NOMO-1 treated with dmso at 0.1 percent for 144 hours (cell line): Measurements from ENCODE around the gene NEK8.

Experiments
- DNase-seq: peaks from one replicate; lab custom pipeline; 2025; ENCODE audit not compliant: unreplicated experiment; lab: John Stamatoyannopoulos, UW

NEK8 gene

GRCh38 chr17:28744104-28744971, 15.8 kb downstream of the NEK8 start:
- no peak for DNase-seq

- no peak for DNase-seq
Measured at GRCh38 chr17:28744972-28745785, 16.6 kb downstream of the NEK8 start.

- DNase-seq: no peak
Measured at GRCh38 chr17:28745786-28746411, 17.3 kb downstream of the NEK8 start.

DNA sequence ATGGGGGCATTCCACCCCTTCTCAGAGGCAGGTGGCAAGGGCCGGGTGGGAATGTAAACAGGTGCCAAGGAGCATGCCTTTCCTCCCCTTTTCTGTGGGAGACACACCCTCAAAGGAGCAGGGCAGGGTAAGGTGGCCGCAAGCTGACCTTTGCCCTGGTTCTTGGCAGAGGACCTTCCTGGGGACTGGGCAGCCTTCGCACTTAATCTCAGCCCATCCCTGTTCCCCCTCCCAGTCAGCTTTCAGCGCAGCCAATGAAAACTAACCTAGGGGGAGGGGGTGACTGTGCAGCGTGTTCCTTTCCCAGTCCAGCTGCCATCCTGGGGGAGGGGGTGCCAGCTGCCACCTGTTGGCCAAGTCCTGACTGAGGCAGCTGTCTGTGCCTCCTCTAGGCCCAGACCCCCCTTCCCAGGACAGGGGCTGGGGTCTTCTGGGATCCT, 18.0 kb downstream of the NEK8 start:
- DNase-seq: no peak

- no peak for DNase-seq
Measured at GRCh38 chr17:28747051-28747691, 18.6 kb downstream of the NEK8 start.

DNA sequence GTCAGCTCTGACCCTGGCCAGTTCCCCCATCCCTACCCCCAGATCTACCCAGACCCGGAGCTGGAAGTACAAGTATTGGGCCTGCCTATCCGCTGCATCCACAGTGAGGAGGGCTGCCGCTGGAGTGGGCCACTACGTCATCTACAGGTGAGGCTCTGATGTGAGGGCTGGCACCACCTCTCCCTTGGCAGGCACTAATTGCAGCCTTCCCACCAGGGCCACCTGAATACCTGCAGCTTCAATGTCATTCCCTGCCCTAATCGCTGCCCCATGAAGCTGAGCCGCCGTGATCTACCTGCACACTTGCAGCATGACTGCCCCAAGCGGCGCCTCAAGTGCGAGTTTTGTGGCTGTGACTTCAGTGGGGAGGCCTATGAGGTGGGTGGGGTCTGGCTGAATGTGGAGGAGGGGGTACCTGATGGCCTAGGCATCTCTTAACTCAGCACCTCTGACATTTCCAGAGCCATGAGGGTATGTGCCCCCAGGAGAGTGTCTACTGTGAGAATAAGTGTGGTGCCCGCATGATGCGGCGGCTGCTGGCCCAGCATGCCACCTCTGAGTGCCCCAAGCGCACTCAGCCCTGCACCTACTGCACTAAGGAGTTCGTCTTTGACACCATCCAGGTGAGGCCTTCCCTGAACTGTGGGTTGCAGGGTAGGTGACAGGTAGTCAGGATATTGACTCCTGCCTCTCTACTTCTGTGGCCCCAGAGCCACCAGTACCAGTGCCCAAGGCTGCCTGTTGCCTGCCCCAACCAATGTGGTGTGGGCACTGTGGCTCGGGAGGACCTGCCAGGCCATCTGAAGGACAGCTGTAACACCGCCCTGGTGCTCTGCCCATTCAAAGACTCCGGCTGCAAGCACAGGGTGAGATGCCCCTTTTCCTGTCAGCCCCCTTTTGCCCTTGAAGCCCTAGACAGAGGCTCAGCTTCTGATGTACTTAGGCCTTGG, 19.5 kb downstream of the NEK8 start:
- no peak for DNase-seq

DNA sequence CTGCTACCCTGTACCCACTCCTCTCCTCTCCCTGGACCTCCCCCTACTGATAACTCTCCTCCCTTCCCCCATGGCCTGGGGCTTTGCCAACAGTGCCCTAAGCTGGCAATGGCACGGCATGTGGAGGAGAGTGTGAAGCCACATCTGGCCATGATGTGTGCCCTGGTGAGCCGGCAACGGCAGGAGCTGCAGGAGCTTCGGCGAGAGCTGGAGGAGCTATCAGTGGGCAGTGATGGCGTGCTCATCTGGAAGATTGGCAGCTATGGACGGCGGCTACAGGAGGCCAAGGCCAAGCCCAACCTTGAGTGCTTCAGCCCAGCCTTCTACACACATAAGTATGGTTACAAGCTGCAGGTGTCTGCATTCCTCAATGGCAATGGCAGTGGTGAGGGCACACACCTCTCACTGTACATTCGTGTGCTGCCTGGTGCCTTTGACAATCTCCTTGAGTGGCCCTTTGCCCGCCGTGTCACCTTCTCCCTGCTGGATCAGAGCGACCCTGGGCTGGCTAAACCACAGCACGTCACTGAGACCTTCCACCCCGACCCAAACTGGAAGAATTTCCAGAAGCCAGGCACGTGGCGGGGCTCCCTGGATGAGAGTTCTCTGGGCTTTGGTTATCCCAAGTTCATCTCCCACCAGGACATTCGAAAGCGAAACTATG, 20.4 kb downstream of the NEK8 start:
- no peak for DNase-seq

- no peak for DNase-seq
Measured at GRCh38 chr17:28749516-28750177, 21.1 kb downstream of the NEK8 start.

DNA sequence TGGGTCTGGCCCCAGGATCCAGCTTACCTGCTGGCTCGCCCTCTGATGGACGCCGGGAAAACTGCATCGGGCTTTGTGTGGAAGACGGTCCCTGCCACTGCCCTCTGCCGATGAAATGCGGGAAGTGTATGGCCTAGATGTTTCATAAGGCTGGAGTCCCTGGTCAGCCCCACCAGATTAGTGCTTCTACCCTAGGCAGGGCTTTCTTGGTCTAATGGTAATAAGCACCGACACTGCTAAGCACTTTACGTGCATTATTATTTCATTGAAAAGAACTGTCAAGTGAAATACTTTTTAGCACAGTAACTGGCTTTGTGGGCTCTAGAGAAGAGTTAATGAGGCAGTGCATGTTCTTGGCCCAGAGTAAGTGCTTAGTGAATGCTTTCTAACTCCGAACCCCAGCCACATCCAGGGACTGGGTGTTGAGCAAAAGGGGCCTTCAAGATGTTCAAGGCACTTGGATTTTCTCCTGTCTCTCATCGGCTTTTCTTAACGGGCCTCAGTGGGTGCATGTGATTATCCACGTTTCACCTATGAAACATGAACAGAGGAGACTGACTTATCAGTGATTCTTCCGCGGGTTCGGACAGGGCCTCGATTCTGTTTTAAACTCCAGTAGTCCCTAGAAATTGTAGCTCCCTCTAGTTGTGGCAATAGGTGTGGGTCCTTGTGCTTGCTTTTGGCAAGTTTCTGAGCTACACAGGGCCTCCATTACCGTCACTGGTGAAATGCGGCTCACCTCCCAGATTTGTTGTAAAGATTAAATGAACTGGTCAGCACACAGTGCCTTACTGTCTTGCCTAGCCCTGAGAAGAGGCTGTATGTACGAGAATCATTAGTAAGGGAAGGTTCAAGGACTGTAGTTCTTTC, 21.8 kb downstream of the NEK8 start:
- peak; percentile 69 for DNase-seq

GRCh38 chr17:28751600-28752366, 23.2 kb downstream of the NEK8 start:
- no peak for DNase-seq

GRCh38 chr17:28755486-28755885, 26.9 kb downstream of the NEK8 start:
- no peak for DNase-seq

GRCh38 chr17:28756049-28756804, 27.6 kb downstream of the NEK8 start:
- DNase-seq: no peak

DNA sequence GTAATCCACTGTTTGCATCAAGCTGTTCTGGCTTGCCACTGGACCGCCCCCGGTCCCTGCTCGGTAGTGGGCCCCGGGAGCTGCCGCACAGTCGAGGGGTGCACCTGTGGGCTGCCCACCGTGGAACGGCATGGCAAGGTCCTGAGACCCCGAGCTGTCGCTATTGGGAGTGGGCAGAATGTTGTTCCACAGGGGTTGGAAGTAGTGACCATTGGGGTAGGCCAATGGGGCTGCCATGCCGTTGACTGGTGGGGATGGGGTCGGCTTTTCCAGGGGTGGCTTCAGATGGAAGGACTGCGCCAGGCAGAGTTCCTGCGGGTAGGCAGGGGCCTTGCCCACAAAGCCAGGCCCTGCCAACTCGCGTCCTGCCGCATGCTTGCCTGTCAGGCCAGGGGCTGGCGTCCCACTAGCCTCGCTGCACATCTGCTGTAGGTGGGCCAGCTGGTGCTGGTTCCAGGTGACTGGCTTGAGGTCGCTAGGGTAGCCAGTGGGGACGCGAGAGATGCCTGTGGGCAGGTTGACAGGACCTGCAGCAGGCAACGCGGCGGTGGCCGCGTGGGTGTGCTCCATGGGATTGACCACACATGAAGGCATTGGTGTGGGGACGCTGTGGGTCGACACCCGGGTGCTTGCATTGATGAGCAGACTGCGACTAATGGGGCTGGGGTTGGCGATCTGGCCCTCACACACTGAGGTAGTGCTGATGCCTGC, 30.0 kb downstream of the NEK8 start:
- DNase-seq: no peak

DNA sequence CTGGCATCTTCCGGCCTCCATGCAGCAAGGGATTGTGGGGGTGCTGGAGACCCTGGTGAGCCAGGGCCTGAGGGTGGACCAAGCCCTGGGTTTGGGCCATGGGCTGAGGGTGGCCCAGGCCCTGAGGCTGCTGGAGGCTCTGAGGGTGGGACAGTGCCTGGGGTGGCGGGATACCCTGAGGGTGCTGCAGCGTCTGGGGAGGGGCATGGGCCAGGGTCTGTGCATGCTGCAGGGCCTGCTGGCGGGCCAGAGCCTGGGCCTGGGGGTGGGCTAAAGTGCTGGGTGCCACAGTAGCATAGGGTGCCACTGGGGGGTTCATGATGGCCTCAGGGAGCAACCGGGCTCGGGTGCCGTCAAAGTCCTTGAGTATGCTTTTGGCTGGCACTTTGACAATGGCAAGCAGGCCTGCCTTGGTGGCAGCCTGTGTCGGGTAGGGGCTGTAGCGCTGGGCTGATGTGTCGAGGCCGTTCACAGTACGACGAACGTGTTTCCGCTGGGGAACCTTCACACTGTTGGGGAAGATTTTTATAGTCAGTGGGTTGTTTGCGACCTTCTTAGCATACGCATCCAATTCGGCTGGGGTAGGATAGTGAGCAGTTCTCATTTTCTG, 30.8 kb downstream of the NEK8 start:
- no peak for DNase-seq
